ENCODE measurements around the gene GAD1. TPM values are rescaled to one million over a fixed set of nuclear protein-coding genes. Genes with fewer than 3 reads are reported as not detected.

The GAD1 gene
- total and polyA plus RNA-seq, 2 of the 8 experiments (the other 6 are each of a cell fraction or from before 2014, with no cell fraction given) = 0.65 to 1.0 TPM

Small RNA genes lying within 50 kb of the gene (small RNA-seq; reads per million reads assigned to genes)
- not detected for gene RF00019 (ENCODE audit: insufficient read depth)

Other genes with a start within 250 kb of the GAD1 start
- 0.31 TPM in 1 of 2 replicates, not detected in the other for gene SP5, start 101.5 kb upstream of the GAD1 start, total RNA-seq (2021; fragmentation: NEBNext Ultra II Directional; extraction: Animal tissue kit (Norgen Biotek cat#: 25700))
- gene SP5, start 101.5 kb upstream of the GAD1 start, polyA plus RNA-seq (2011; rRNA removed) = 0.17 and 0.46 TPM in 2 replicates
- 2.0 and 2.1 TPM in 2 replicates for gene ERICH2, start 46.5 kb upstream of the GAD1 start, total RNA-seq (2021; fragmentation: NEBNext Ultra II Directional; extraction: Animal tissue kit (Norgen Biotek cat#: 25700))
- gene ERICH2, start 46.5 kb upstream of the GAD1 start, polyA plus RNA-seq (2011; rRNA removed) = 0.20 TPM in 1 of 2 replicates, not detected in the other
- gene GORASP2, start 112.4 kb downstream of the GAD1 start, total RNA-seq (2021; fragmentation: NEBNext Ultra II Directional; extraction: Animal tissue kit (Norgen Biotek cat#: 25700)) = 81.3 and 86.8 TPM in 2 replicates
- gene GORASP2, start 112.4 kb downstream of the GAD1 start, polyA plus RNA-seq (2011; rRNA removed) = 187 and 214 TPM in 2 replicates